Measurements from ENCODE around the gene ABHD15.

Gene ABHD15

DNA sequence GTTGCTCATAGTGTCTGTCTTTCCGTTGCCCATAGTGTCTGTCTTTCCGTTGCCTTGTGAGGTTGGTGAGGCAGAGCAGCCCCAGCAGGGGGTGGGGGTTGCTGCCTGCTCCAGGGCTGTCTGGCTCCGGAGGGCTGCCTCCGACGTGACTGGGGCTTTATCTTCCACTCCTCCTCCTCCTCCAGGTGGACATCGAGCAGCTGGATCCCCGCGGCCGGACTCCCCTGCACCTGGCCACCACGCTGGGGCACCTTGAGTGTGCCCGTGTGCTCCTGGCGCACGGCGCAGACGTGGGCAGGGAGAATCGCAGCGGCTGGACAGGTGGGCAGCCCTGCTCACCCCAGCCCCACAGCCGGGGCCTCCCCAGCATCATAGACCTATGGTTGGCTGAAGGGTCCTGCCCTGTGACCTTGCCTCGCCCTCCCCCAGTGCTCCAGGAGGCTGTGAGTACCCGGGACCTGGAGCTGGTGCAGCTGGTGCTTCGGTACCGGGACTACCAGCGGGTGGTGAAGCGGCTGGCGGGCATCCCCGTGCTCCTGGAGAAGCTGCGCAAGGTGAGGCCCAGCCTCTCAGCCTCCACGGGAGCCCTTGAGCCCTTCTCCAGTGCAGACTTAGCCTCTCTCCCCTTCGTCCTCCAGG is 40.8 kb upstream of the ABHD15 start:
- Histone ChIP-seq H2BK5ac (ENCODE audit: low read depth, low read length, poor library complexity, severe bottlenecking) (no peak overlapping the region), H2BK12ac (ENCODE audit: low read length in 2 of 2) (no peak overlapping the region)
- 95% methylated on average over 29 of the region's 29 CpGs for WGBS

GRCh38 chr17:29603109-29603674 is 36.4 kb upstream of the ABHD15 start:
- no peak for DNase-seq
- no peak overlapping the region for H3K4ac ChIP-seq (ENCODE audit: low read depth in 1 of 2, low read length in 2 of 2)
- no peak overlapping the region for H2BK12ac ChIP-seq (ENCODE audit: low read length in 2 of 2)
- peaks cover 10% of the 10 kb centered on the region for H3K79me1 ChIP-seq (replicated peaks; ENCODE audit: low read length, poor library complexity, severe bottlenecking)
- no peak overlapping the region for H3K18ac ChIP-seq (ENCODE audit: low read depth in 1 of 2, low read length in 2 of 2)
- no peak overlapping the region for H2BK5ac ChIP-seq (ENCODE audit: low read depth, low read length, poor library complexity, severe bottlenecking)
- H3K4me3 ChIP-seq (ENCODE audit: insufficient read depth in 1 of 2, low read depth in 1 of 2, low read length in 2 of 2): no peak overlapping the region
- peaks cover 7% of the 10 kb centered on the region for H3K4me1 ChIP-seq (ENCODE audit: control insufficient read depth, insufficient read depth, low read depth, low read length)
- H3K23ac ChIP-seq (ENCODE audit: low read length in 2 of 2): no peak overlapping the region
- H2AFZ ChIP-seq (ENCODE audit: low read depth, low read length): no peak overlapping the region
- H3K9ac ChIP-seq (ENCODE audit: low read length): no peak overlapping the region
- H3K14ac ChIP-seq (ENCODE audit: low read length in 2 of 2): no peak overlapping the region
- no peak overlapping the region for H3K27ac ChIP-seq (ENCODE audit: low read length, poor library complexity, severe bottlenecking)
- H4K91ac ChIP-seq (ENCODE audit: low read length): no peak overlapping the region
- H3K27me3 ChIP-seq (ENCODE audit: control insufficient read depth in 1 of 2, insufficient read depth in 1 of 2, low read length in 2 of 2): no peaks in the 10 kb centered on the region
- no peak overlapping the region for H2BK120ac ChIP-seq (ENCODE audit: low read depth, low read length)
- WGBS: 96% methylated on average over 2 of the region's 6 CpGs
- H4K8ac ChIP-seq (ENCODE audit: low read length): no peak overlapping the region
- peaks cover 0 to 5% of the 10 kb centered on the region in 2 experiments for H3K36me3 ChIP-seq (ENCODE audit: control insufficient read depth in 1 of 2, insufficient read depth in 2 of 2, low read depth in 1 of 2, low read length in 2 of 2)
- no peak overlapping the region for H2BK15ac ChIP-seq (ENCODE audit: low read depth, poor library complexity, severe bottlenecking)
- H3K4me2 ChIP-seq (ENCODE audit: low read length, poor library complexity, severe bottlenecking): no peak overlapping the region
- no peak overlapping the region for H2AK5ac ChIP-seq (ENCODE audit: low read length, severe bottlenecking)
- no peaks in the 10 kb centered on the region for H3K9me3 ChIP-seq (ENCODE audit: control insufficient read depth, low read length)

More for the DNA sequence above, 40.8 kb upstream of the ABHD15 start:
- H2BK15ac ChIP-seq (ENCODE audit: low read depth, poor library complexity, severe bottlenecking): no peak overlapping the region
- no peak overlapping the region for H3K9ac ChIP-seq (ENCODE audit: low read length)
- no peak overlapping the region for H3K4me3 ChIP-seq (ENCODE audit: insufficient read depth in 1 of 2, low read depth in 1 of 2, low read length in 2 of 2)
- H2AK5ac ChIP-seq (ENCODE audit: low read length, severe bottlenecking): no peak overlapping the region
- H2AFZ ChIP-seq (ENCODE audit: low read depth, low read length): no peak overlapping the region
- no peak overlapping the region for H2BK120ac ChIP-seq (ENCODE audit: low read depth, low read length)
- no peaks in the 10 kb centered on the region for H3K27me3 ChIP-seq (ENCODE audit: control insufficient read depth in 1 of 2, insufficient read depth in 1 of 2, low read length in 2 of 2)
- H3K4me1 ChIP-seq (ENCODE audit: control insufficient read depth, insufficient read depth, low read depth, low read length): peaks cover 7% of the 10 kb centered on the region
- no peak overlapping the region for H3K4me2 ChIP-seq (ENCODE audit: low read length, poor library complexity, severe bottlenecking)
- H4K91ac ChIP-seq (ENCODE audit: low read length): no peak overlapping the region
- no peak overlapping the region for H3K23ac ChIP-seq (ENCODE audit: low read length in 2 of 2)
- no peak overlapping the region for H4K8ac ChIP-seq (ENCODE audit: low read length)
- no peak overlapping the region for H3K27ac ChIP-seq (ENCODE audit: low read length, poor library complexity, severe bottlenecking)
- no peak overlapping the region for H3K14ac ChIP-seq (ENCODE audit: low read length in 2 of 2)
- H3K18ac ChIP-seq (ENCODE audit: low read depth in 1 of 2, low read length in 2 of 2): no peak overlapping the region
- H3K36me3 ChIP-seq (ENCODE audit: control insufficient read depth in 1 of 2, insufficient read depth in 2 of 2, low read depth in 1 of 2, low read length in 2 of 2): peaks cover 0 to 25% of the 10 kb centered on the region in 2 experiments
- H3K9me3 ChIP-seq (ENCODE audit: control insufficient read depth, low read length): no peaks in the 10 kb centered on the region
- DNase-seq: no peak
- no peak overlapping the region for H3K4ac ChIP-seq (ENCODE audit: low read depth in 1 of 2, low read length in 2 of 2)
- H3K79me1 ChIP-seq (replicated peaks; ENCODE audit: low read length, poor library complexity, severe bottlenecking): peaks cover 5% of the 10 kb centered on the region

GRCh38 chr17:29597361-29598172 is 30.7 kb upstream of the ABHD15 start:
- H3K27ac ChIP-seq (ENCODE audit: low read length, poor library complexity, severe bottlenecking): no peak overlapping the region
- H3K79me1 ChIP-seq (replicated peaks; ENCODE audit: low read length, poor library complexity, severe bottlenecking): peaks cover 14% of the 10 kb centered on the region
- no peaks in the 10 kb centered on the region for H3K27me3 ChIP-seq (ENCODE audit: control insufficient read depth in 1 of 2, insufficient read depth in 1 of 2, low read length in 2 of 2)
- no peaks in the 10 kb centered on the region for H3K36me3 ChIP-seq (ENCODE audit: control insufficient read depth in 1 of 2, insufficient read depth in 2 of 2, low read depth in 1 of 2, low read length in 2 of 2)
- no peak overlapping the region for H3K4me2 ChIP-seq (ENCODE audit: low read length, poor library complexity, severe bottlenecking)
- H3K9ac ChIP-seq (ENCODE audit: low read length): no peak overlapping the region
- no peak overlapping the region for H4K91ac ChIP-seq (ENCODE audit: low read length)
- DNase-seq: no peak
- peaks cover 31% of the 10 kb centered on the region for H3K4me1 ChIP-seq (ENCODE audit: control insufficient read depth, insufficient read depth, low read depth, low read length)
- H3K23ac ChIP-seq (ENCODE audit: low read length in 2 of 2): no peak overlapping the region
- no peak overlapping the region for H2BK15ac ChIP-seq (ENCODE audit: low read depth, poor library complexity, severe bottlenecking)
- peak overlapping the region in 1 of 2 experiments; percentile 41 for H3K18ac ChIP-seq (ENCODE audit: low read depth in 1 of 2, low read length in 2 of 2)
- H2AK5ac ChIP-seq (ENCODE audit: low read length, severe bottlenecking): no peak overlapping the region
- peak overlapping the region; percentile 39 for H4K8ac ChIP-seq (ENCODE audit: low read length)
- no peak overlapping the region for H2BK5ac ChIP-seq (ENCODE audit: low read depth, low read length, poor library complexity, severe bottlenecking)
- WGBS: 47% methylated on average over 11 of the region's 13 CpGs
- no peak overlapping the region for H2AFZ ChIP-seq (ENCODE audit: low read depth, low read length)
- no peak overlapping the region for H3K4ac ChIP-seq (ENCODE audit: low read depth in 1 of 2, low read length in 2 of 2)
- H3K4me3 ChIP-seq (ENCODE audit: insufficient read depth in 1 of 2, low read depth in 1 of 2, low read length in 2 of 2): no peak overlapping the region
- no peaks in the 10 kb centered on the region for H3K9me3 ChIP-seq (ENCODE audit: control insufficient read depth, low read length)
- no peak overlapping the region for H3K14ac ChIP-seq (ENCODE audit: low read length in 2 of 2)
- H2BK12ac ChIP-seq (ENCODE audit: low read length in 2 of 2): no peak overlapping the region
- H2BK120ac ChIP-seq (ENCODE audit: low read depth, low read length): no peak overlapping the region

DNA sequence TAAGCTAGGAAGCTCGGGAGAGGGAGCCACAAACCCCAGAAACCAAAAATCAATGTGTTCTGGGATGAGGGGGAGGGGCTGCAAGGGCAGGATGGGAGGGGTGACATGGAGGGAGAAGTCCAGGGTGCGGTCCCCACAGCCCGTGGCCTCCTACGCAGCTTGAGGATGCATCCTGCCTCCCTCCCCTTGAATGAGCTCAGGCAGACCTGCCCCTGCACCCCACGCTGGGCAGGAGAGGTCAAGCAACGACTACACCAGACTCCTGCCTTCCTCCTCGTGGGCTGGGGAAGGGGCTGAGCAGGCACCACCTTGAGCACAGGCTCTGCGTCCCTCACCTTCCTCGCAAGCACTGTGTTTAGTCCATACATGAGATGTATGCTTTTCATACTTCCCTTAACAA is 30.0 kb upstream of the ABHD15 start:
- Histone ChIP-seq H4K8ac (ENCODE audit: low read length) (no peak overlapping the region), H3K4me3 (ENCODE audit: insufficient read depth in 1 of 2, low read depth in 1 of 2, low read length in 2 of 2) (no peak overlapping the region), H3K27me3 (ENCODE audit: control insufficient read depth in 1 of 2, insufficient read depth in 1 of 2, low read length in 2 of 2) (no peaks in the 10 kb centered on the region), H4K91ac (ENCODE audit: low read length) (no peak overlapping the region), H3K9ac (ENCODE audit: low read length) (no peak overlapping the region), H3K4ac (ENCODE audit: low read depth in 1 of 2, low read length in 2 of 2) (no peak overlapping the region), H2BK12ac (ENCODE audit: low read length in 2 of 2) (no peak overlapping the region), H3K23ac (ENCODE audit: low read length in 2 of 2) (no peak overlapping the region), H2BK5ac (ENCODE audit: low read depth, low read length, poor library complexity, severe bottlenecking) (no peak overlapping the region), H3K79me1 (replicated peaks; ENCODE audit: low read length, poor library complexity, severe bottlenecking) (peaks cover 12% of the 10 kb centered on the region), H3K18ac (ENCODE audit: low read depth in 1 of 2, low read length in 2 of 2) (no peak overlapping the region), H2BK120ac (ENCODE audit: low read depth, low read length) (no peak overlapping the region), H3K14ac (ENCODE audit: low read length in 2 of 2) (no peak overlapping the region), H2AFZ (ENCODE audit: low read depth, low read length) (no peak overlapping the region), H2AK5ac (ENCODE audit: low read length, severe bottlenecking) (no peak overlapping the region), H3K4me2 (ENCODE audit: low read length, poor library complexity, severe bottlenecking) (no peak overlapping the region), H3K27ac (ENCODE audit: low read length, poor library complexity, severe bottlenecking) (no peak overlapping the region), H2BK15ac (ENCODE audit: low read depth, poor library complexity, severe bottlenecking) (no peak overlapping the region), H3K4me1 (ENCODE audit: control insufficient read depth, insufficient read depth, low read depth, low read length) (peaks cover 38% of the 10 kb centered on the region), H3K9me3 (ENCODE audit: control insufficient read depth, low read length) (no peaks in the 10 kb centered on the region), H3K36me3 (ENCODE audit: control insufficient read depth in 1 of 2, insufficient read depth in 2 of 2, low read depth in 1 of 2, low read length in 2 of 2) (no peaks in the 10 kb centered on the region)
- WGBS: 68% methylated on average over 8 of the region's 9 CpGs
- no peak for DNase-seq
